IPS-18a (cell line): ENCODE results near the gene MCHR2.
"Not testable (repeated sequence)": the region's sequence is repeated elsewhere in the genome, so short reads cannot be mapped to it uniquely, and the experiment has no call there.

Source experiments
- H3K27ac ChIP-seq: one replicate; pipeline ENCODE4 v1.5.1; 2013; ENCODE audit warnings: low read length
- H3K27me3 ChIP-seq: one replicate; pipeline ENCODE4 v1.6.1; 2013; ENCODE audit warnings: mild to moderate bottlenecking, low read length; ENCODE audit not compliant: control insufficient read depth, insufficient read depth
- H3K36me3 ChIP-seq: one replicate; pipeline ENCODE4 v1.6.1; 2013; ENCODE audit warnings: low read depth, low read length; ENCODE audit not compliant: control insufficient read depth
- H3K4me1 ChIP-seq: one replicate; pipeline ENCODE4 v1.6.1; 2013; ENCODE audit warnings: low read depth, low read length; ENCODE audit not compliant: control insufficient read depth
- H3K4me3 ChIP-seq: one replicate; pipeline ENCODE4 v1.5.1; 2013; ENCODE audit warnings: low read length
- H3K9ac ChIP-seq: one replicate; pipeline ENCODE4 v1.6.1; 2013; ENCODE audit warnings: mild to moderate bottlenecking, low read length, moderate library complexity
- H3K9me3 ChIP-seq: one replicate; pipeline ENCODE4 v1.6.1; 2013; ENCODE audit warnings: low read depth, low read length; ENCODE audit not compliant: control insufficient read depth

MCHR2 gene

GRCh38 chr6:99993533-99994251, at the start of gene MCHR2:
Gene MCHR2 (minus strand): TSS chr6:99994223. CDS start chr6:99956147, 38,076 bp downstream.
- no peak within 1 kb of the TSS for H3K27ac ChIP-seq
- no peak within 1 kb of the TSS for H3K9ac ChIP-seq
- H3K27me3 ChIP-seq, result peaks cover 39% of the 10 kb centered on the region
- H3K36me3 ChIP-seq, result no peaks in the 10 kb centered on the region
- peak within 1 kb of the TSS; percentile 71 for H3K4me3 ChIP-seq
- no peaks in the 10 kb centered on the region for H3K4me1 ChIP-seq
- H3K9me3 ChIP-seq, result no peaks in the 10 kb centered on the region

DNA sequence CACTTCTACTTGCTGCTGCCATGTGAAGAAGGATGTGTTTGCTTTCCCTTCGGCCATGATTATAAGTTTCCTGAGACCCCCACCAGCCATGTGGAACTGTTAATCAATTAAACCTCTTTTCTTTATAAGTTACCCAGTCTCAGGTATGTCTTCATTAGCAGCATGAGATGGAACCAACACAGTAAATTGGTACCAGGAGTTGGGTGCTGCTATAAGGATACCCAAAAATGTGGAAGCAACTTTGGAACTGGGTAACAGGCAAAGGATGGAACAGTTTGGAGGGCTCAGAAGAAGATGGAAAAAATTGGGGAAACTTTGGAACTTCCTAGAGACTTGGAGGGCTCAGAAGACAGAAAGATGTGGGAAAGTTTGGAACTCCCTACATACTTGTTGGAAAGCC, 44.5 kb upstream of the MCHR2 start:
- not testable (repeated sequence) for H3K4me3 ChIP-seq, H3K4me1 ChIP-seq, H3K9ac ChIP-seq, H3K36me3 ChIP-seq, H3K27me3 ChIP-seq, H3K27ac ChIP-seq, H3K9me3 ChIP-seq

GRCh38 chr6:100035873-100036653, 42.0 kb upstream of the MCHR2 start:
- Histone ChIP-seq H3K9ac (no peak overlapping the region), H3K27ac (no peak overlapping the region), H3K4me3 (no peak overlapping the region), H3K27me3 (no peaks in the 10 kb centered on the region), H3K9me3 (no peaks in the 10 kb centered on the region), H3K4me1 (no peaks in the 10 kb centered on the region), H3K36me3 (no peaks in the 10 kb centered on the region)

GRCh38 chr6:100023798-100024197, 29.8 kb upstream of the MCHR2 start:
- Histone ChIP-seq H3K36me3 (no peaks in the 10 kb centered on the region), H3K27ac (no peak overlapping the region), H3K9me3 (no peaks in the 10 kb centered on the region), H3K27me3 (no peaks in the 10 kb centered on the region), H3K9ac (no peak overlapping the region), H3K4me3 (no peak overlapping the region), H3K4me1 (no peaks in the 10 kb centered on the region)

DNA sequence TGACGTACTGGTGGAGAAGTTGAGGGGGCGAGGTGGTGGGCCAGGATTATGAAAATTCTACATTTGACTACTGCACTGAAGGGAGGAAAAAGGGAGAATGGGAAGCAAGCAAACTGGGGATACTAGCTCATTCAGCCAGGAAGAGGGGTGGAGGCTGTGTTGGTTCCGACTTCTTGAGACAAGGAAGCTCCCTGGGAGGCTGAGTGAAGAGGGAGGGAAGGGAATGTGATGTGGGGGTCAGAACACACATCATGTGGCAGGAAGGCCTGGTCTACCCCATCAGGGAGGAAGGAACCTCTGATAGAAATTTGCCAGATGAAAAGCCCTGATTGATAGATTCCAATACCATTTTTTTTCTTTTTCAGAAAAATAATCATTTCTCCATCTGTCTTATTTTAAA, 28.8 kb upstream of the MCHR2 start:
- no peaks in the 10 kb centered on the region for H3K4me1 ChIP-seq
- H3K9me3 ChIP-seq, result no peaks in the 10 kb centered on the region
- H3K9ac ChIP-seq, result no peak overlapping the region
- no peaks in the 10 kb centered on the region for H3K27me3 ChIP-seq
- H3K4me3 ChIP-seq, result no peak overlapping the region
- H3K36me3 ChIP-seq, result no peaks in the 10 kb centered on the region
- H3K27ac ChIP-seq, result no peak overlapping the region

DNA sequence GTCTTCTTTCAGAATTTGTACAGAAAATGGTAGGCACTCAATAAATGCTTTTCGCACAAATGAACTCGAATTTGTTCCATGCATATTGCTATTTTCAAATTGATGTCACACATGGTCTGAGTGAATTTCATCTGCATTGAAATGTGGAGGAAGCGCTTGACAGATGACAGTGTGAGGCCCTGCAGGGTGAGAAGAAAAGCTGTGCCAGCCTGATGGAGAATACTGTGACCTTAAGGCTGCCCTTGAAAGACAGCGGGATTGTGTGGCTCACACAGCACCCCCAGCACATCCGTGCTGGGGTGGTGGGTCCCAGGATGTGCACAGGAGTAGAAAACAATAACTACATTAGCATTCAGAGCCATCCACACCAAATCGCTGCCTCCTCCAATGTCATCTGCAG, 14.8 kb upstream of the MCHR2 start:
- H3K9me3 ChIP-seq, result no peaks in the 10 kb centered on the region
- no peaks in the 10 kb centered on the region for H3K36me3 ChIP-seq
- no peak overlapping the region for H3K27ac ChIP-seq
- H3K9ac ChIP-seq, result no peak overlapping the region
- H3K4me3 ChIP-seq, result no peak overlapping the region
- H3K27me3 ChIP-seq, result no peaks in the 10 kb centered on the region
- no peaks in the 10 kb centered on the region for H3K4me1 ChIP-seq

GRCh38 chr6:100001915-100002388, 7.9 kb upstream of the MCHR2 start:
- H3K4me1 ChIP-seq, result no peaks in the 10 kb centered on the region
- no peaks in the 10 kb centered on the region for H3K27me3 ChIP-seq
- no peaks in the 10 kb centered on the region for H3K9me3 ChIP-seq
- no peak overlapping the region for H3K4me3 ChIP-seq
- H3K36me3 ChIP-seq, result no peaks in the 10 kb centered on the region
- H3K9ac ChIP-seq, result no peak overlapping the region
- no peak overlapping the region for H3K27ac ChIP-seq

- H3K36me3 ChIP-seq, result no peaks in the 10 kb centered on the region
- no peak overlapping the region for H3K4me3 ChIP-seq
- H3K9ac ChIP-seq, result no peak overlapping the region
- H3K27me3 ChIP-seq, result peaks cover 34% of the 10 kb centered on the region
- H3K9me3 ChIP-seq, result no peaks in the 10 kb centered on the region
- no peak overlapping the region for H3K27ac ChIP-seq
- no peaks in the 10 kb centered on the region for H3K4me1 ChIP-seq
Observed at GRCh38 chr6:99997141-99997540, 3.1 kb upstream of the MCHR2 start.

DNA sequence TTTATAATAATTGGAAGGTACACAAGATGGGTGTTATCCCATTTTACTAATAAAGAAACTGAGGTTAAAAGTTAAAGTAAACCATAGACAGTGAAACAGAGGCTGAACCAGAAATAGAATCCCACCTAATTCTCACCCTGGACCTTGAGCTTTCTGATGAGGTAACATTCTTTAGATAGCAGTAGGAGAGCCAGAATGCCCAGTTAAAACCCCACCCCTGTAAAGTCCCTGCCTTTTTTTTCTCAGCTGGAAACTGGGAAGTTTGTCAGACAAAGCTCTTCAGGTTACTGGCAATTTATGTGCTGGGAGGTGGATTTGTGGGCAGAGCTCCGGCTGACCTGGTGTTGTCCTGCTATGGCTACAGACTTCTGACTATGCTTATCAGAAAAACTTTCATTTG, 1.9 kb upstream of the MCHR2 start:
- no peak overlapping the region for H3K27ac ChIP-seq

GRCh38 chr6:99993146-99993532, 884 bp downstream of the MCHR2 start:
- H3K36me3 ChIP-seq, result no peaks in the 10 kb centered on the region
- H3K27me3 ChIP-seq, result peaks cover 39% of the 10 kb centered on the region
- H3K9me3 ChIP-seq, result no peaks in the 10 kb centered on the region
- no peak overlapping the region for H3K9ac ChIP-seq
- H3K4me1 ChIP-seq, result no peaks in the 10 kb centered on the region
- H3K4me3 ChIP-seq, result peak overlapping the region; percentile 71
- H3K27ac ChIP-seq, result no peak overlapping the region

More for the DNA sequence above, 1.9 kb upstream of the MCHR2 start:
- no peaks in the 10 kb centered on the region for H3K36me3 ChIP-seq
- H3K27me3 ChIP-seq, result peaks cover 39% of the 10 kb centered on the region
- H3K4me1 ChIP-seq, result no peaks in the 10 kb centered on the region
- no peak overlapping the region for H3K9ac ChIP-seq
- no peaks in the 10 kb centered on the region for H3K9me3 ChIP-seq
- H3K4me3 ChIP-seq, result no peak overlapping the region

DNA sequence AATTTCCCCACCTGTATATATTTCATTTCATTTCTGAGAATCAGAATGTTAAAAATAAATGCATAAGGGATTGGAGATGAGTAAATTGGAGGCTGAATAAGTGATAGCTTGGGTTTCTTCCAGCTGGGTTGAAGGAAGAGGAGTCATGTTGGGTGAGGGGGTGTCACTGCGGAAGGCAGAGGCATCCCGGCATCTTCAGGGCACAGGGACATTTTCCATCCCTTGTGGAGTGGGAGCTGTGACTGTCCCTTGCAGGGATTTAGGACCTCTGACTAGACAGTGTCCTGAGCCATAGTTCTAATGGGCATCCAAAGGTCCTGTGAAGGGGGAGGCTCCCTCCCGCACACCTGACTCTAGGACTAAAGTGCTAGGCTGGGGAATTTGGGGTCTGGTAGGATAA, 2.1 kb downstream of the MCHR2 start:
- peaks cover 39% of the 10 kb centered on the region for H3K27me3 ChIP-seq
- no peaks in the 10 kb centered on the region for H3K9me3 ChIP-seq
- no peaks in the 10 kb centered on the region for H3K4me1 ChIP-seq
- no peaks in the 10 kb centered on the region for H3K36me3 ChIP-seq
- H3K4me3 ChIP-seq, result no peak overlapping the region
- no peak overlapping the region for H3K27ac ChIP-seq
- no peak overlapping the region for H3K9ac ChIP-seq

GRCh38 chr6:99980741-99981140, 13.3 kb downstream of the MCHR2 start:
- peaks cover under 1% of the 10 kb centered on the region for H3K9me3 ChIP-seq
- H3K27ac ChIP-seq, result no peak overlapping the region
- H3K27me3 ChIP-seq, result no peaks in the 10 kb centered on the region
- H3K36me3 ChIP-seq, result no peaks in the 10 kb centered on the region
- no peak overlapping the region for H3K9ac ChIP-seq
- no peaks in the 10 kb centered on the region for H3K4me1 ChIP-seq
- no peak overlapping the region for H3K4me3 ChIP-seq
